PC-9 (cell line): ENCODE data around the gene MFRP. TPM values are rescaled to one million over a fixed set of nuclear protein-coding genes. Genes with fewer than 3 reads are reported as not detected.

Source experiments
- BruUV-seq: library from RNA; stranded (reverse); fragments of 400-500 nt; replicated peaks from 2 replicates; lab custom pipeline; 2021; lab: Mats Ljungman, UMichigan
- CTCF ChIA-PET: fragments of 300-600 bp; sonication (Branson Sonifier 250); formaldehyde crosslinking; loops from one replicate; lab custom pipeline; 2022; ENCODE audit warnings: antibody characterized with exemption; lab: Charles Lee
- POLR2A ChIA-PET: fragments of 300-600 bp; sonication (Branson Sonifier 250); formaldehyde crosslinking; loops from one replicate; lab custom pipeline; 2022; ENCODE audit warnings: antibody characterized with exemption; ENCODE audit not compliant: unreplicated experiment; lab: Charles Lee
- DNase-seq, 2 experiments: peaks; one replicate each; pipeline versions ENCODE4 v3.0.0 to v3.0.0-alpha.2; 2015 to 2022; ENCODE audit warnings: mixed read lengths in 1 of 2
- H2AFZ ChIP-seq: fragments of 200-600 bp; sonication (generic); 2 replicates; pipeline ENCODE4 v1.8.1; 2017; ENCODE audit warnings: antibody characterized with exemption
- H3F3A ChIP-seq: fragments of 200-600 bp; sonication (generic); 2 replicates; pipeline ENCODE4 v1.8.1; 2017; ENCODE audit warnings: antibody characterized with exemption, mild to moderate bottlenecking, low read depth; ENCODE audit not compliant: insufficient read depth
- H3K27ac ChIP-seq: fragments of 200-600 bp; sonication (generic); 2 replicates; pipeline ENCODE4 v1.6.1; 2016; ENCODE audit warnings: mixed run types
- H3K27me3 ChIP-seq: fragments of 200-600 bp; sonication (generic); 2 replicates; pipeline ENCODE4 v1.6.1; 2016; ENCODE audit warnings: low read depth, mixed run types; ENCODE audit not compliant: insufficient read depth
- H3K36me3 ChIP-seq: fragments of 200-600 bp; sonication (generic); 2 replicates; pipeline ENCODE4 v1.6.1; 2016; ENCODE audit warnings: low read depth, mixed run types
- H3K4me1 ChIP-seq: fragments of 200-600 bp; sonication (generic); replicated peaks from 2 replicates; pipeline ENCODE4 v1.6.1; 2016; ENCODE audit warnings: mixed run types; ENCODE audit not compliant: insufficient read depth
- H3K4me2 ChIP-seq: fragments of 200-600 bp; sonication (generic); 2 replicates; pipeline ENCODE4 v1.6.1; 2017; ENCODE audit warnings: mixed run types
- H3K4me3 ChIP-seq: fragments of 200-600 bp; sonication (generic); 2 replicates; pipeline ENCODE4 v1.6.1; 2016; ENCODE audit warnings: mixed run types
- H3K79me2 ChIP-seq: fragments of 200-600 bp; sonication (generic); 2 replicates; pipeline ENCODE4 v1.6.1; 2017; ENCODE audit warnings: low read depth, mixed run types
- H3K9me2 ChIP-seq: fragments of 200-600 bp; sonication (generic); 2 replicates; pipeline ENCODE4 v1.8.1; 2017; ENCODE audit warnings: mild to moderate bottlenecking; ENCODE audit not compliant: insufficient read depth
- H3K9me3 ChIP-seq: fragments of 200-600 bp; sonication (generic); 2 replicates; pipeline ENCODE4 v1.8.1; 2016; ENCODE audit warnings: low read depth; ENCODE audit not compliant: insufficient read depth
- H4K20me1 ChIP-seq: fragments of 200-600 bp; sonication (generic); 2 replicates; pipeline ENCODE4 v1.8.1; 2017; ENCODE audit not compliant: insufficient read depth
- CTCF ChIP-seq: fragments of 200-600 bp; sonication (generic); conservative IDR thresholded peaks from 2 replicates; pipeline ENCODE4 v1.6.1; 2017; ENCODE audit warnings: mixed run types, antibody characterized with exemption, mild to moderate bottlenecking, moderate library complexity
- EZH2 ChIP-seq: fragments of 200-600 bp; sonication (generic); IDR thresholded peaks from 2 replicates; pipeline ENCODE4 v1.8.0; 2017; ENCODE audit warnings: antibody characterized with exemption, low read depth
- intact Hi-C: fragments of 100-400 bp; cut with micrococcal nuclease; formaldehyde crosslinking; loops from one replicate; pipeline ENCODE4 v1.10.0; 2022; ENCODE audit not compliant: unreplicated experiment
- total RNA-seq: library from RNA; stranded (reverse); gene quantifications from 2 replicates; pipeline ENCODE4 v1.2.3, GENCODE V29; 2021

Gene MFRP
- total RNA-seq, 1 experiment from 2014 or later = not detected

- Histone ChIP-seq H3K9me3 (no peaks in the 10 kb centered on the region), H3K79me2 (no peaks in the 10 kb centered on the region), H3K9me2 (no peaks in the 10 kb centered on the region), H2AFZ (peak within 1 kb of the TSS; percentile 80), H3F3A (peaks cover 8% of the 10 kb centered on the region; the same call in 1 of the 2 replicates), H3K36me3 (no peaks in the 10 kb centered on the region), H4K20me1 (no peaks in the 10 kb centered on the region), H3K27me3 (no peaks in the 10 kb centered on the region), H3K4me2 (peak within 1 kb of the TSS; percentile 78), H3K27ac (no peak within 1 kb of the TSS), H3K4me3 (peak within 1 kb of the TSS; percentile 56), H3K4me1 (peaks cover 37% of the 10 kb centered on the region)
- BruUV-seq = no TSS peak
- ChIA-PET CTCF (interaction anchor here (0.6 to 1.7 kb wide), 6 partner anchors 15 to 100 kb away, joined by 3 to 8 read pairs (median 4); no protein-coding TSS in a partner anchor), POLR2A (interaction anchor here (0.5 kb wide), 1 partner anchor 47 kb away, joined by 3 read pairs; no protein-coding TSS in a partner anchor)
- intact Hi-C loops = loop anchor here (1.0 kb wide), 1 partner anchor 93 kb away; no protein-coding TSS in a partner anchor
- TF ChIP-seq EZH2 (no peak), CTCF (peak; percentile 94)
- peak; percentile 97 to 98 for DNase-seq
These were observed 34.9 kb upstream of the MFRP start, which contains the start of gene USP2 for GRCh38 chr11:119381181-119381988. USP2 (minus strand) TSS chr11:119381690; CDS start chr11:119373480, 8,210 bp downstream.

- intact Hi-C loops = loop anchor here (1.0 kb wide), 1 partner anchor 93 kb away; no protein-coding TSS in a partner anchor
- Histone ChIP-seq H3K36me3 (no peaks in the 10 kb centered on the region), H3K27ac (no peak overlapping the region), H4K20me1 (no peaks in the 10 kb centered on the region), H2AFZ (peak overlapping the region; percentile 80), H3F3A (0 out of 2 replicates have a peak, but pooled peaks cover 4% of the 10 kb centered on the region), H3K79me2 (no peaks in the 10 kb centered on the region), H3K9me3 (no peaks in the 10 kb centered on the region), H3K4me3 (peak overlapping the region; percentile 56; the same call in 1 of the 2 replicates), H3K4me1 (peaks cover 37% of the 10 kb centered on the region), H3K27me3 (no peaks in the 10 kb centered on the region), H3K4me2 (peak overlapping the region; percentile 78), H3K9me2 (no peaks in the 10 kb centered on the region)
- TF ChIP-seq CTCF (no peak), EZH2 (no peak)
- no peak for DNase-seq
- ChIA-PET CTCF (interaction anchor here (0.6 to 1.7 kb wide), 5 partner anchors 16 to 100 kb away, joined by 3 to 8 read pairs (median 5); no protein-coding TSS in a partner anchor), POLR2A (interaction anchor here (0.5 kb wide), 1 partner anchor 47 kb away, joined by 3 read pairs; no protein-coding TSS in a partner anchor)
- no TSS peak for BruUV-seq
These were observed 34.3 kb upstream of the MFRP start for GRCh38 chr11:119380827-119381180.

GRCh38 chr11:119380160-119380826 lies 33.8 kb upstream of the MFRP start:
- Histone ChIP-seq H3K9me3 (no peaks in the 10 kb centered on the region), H3K4me2 (peak overlapping the region; percentile 78), H2AFZ (no peak overlapping the region), H3K27ac (no peak overlapping the region), H3K4me1 (peaks cover 37% of the 10 kb centered on the region), H3K36me3 (no peaks in the 10 kb centered on the region), H3K79me2 (no peaks in the 10 kb centered on the region), H4K20me1 (no peaks in the 10 kb centered on the region), H3K27me3 (no peaks in the 10 kb centered on the region), H3F3A (0 out of 2 replicates have a peak, but pooled peaks cover 4% of the 10 kb centered on the region), H3K4me3 (peak overlapping the region; percentile 56; the same call in 1 of the 2 replicates), H3K9me2 (no peaks in the 10 kb centered on the region)
- CTCF ChIA-PET = interaction anchor here (0.6 to 1.7 kb wide), 3 partner anchors 19 to 97 kb away, joined by 3 to 5 read pairs (median 4); no protein-coding TSS in a partner anchor
- POLR2A ChIA-PET = interaction anchor here (0.6 kb wide), 1 partner anchor 288 kb away, joined by 27 read pairs; no protein-coding TSS in a partner anchor
- no peak for DNase-seq
- intact Hi-C loops = no loop called here
- BruUV-seq = no TSS peak
- TF ChIP-seq CTCF (no peak), EZH2 (no peak)
